ENCODE data around the gene ZNF445. TPM values are rescaled to one million over a fixed set of nuclear protein-coding genes. Genes with fewer than 3 reads are reported as not detected.

ZNF445 gene
- polyA plus RNA-seq, 2 donors, result 1.4 to 3.2 TPM

DNA sequence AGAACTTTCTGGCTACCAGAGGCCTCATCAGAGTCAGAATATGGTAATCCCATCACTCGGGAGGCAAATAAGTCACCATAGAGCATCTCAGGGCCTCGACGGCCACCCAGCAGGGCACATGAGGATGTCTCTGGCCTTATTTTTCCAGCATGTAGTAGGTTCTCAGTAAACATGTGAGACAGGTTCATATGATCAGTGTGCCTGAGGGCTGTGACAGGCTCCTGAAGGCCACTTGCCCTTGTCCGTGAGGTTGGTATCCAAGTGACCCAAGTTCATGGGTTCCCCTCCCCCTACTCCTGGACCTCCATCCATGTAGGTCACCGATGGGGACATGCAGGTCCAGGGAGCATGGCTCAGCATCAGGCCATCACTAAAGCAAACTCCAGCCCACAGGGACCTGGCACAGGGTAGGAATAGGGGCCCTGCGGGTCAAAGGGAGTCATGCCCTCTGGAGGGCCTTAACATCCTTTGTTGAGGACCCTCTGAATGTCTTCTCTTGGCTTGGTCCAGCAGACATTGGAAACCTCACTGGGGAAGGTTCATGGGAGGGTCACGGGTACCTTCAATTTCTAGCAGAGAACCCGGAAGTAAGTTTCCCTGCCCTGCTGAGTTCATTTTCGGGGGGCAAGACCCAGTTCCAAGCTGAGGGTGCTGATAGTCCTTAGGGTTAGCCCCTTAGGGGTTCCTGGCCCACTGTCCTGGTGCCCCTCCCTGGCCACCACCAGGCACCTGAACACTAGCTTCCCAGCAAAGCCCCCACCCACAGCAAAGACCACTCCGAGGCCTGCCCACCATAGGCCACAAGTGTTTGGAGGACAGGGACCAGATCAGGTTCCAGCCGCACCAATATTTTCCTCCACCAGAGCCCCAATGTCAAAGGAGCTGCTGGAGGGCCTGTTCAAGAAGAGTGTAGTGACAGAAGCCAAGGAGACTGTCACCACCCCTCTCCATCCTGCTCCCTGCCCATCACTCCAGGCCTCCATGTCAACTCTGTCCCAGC, 61.1 kb downstream of the ZNF445 start:
- H3K4me1 ChIP-seq (ENCODE audit: control insufficient read depth in 2 of 2, insufficient read depth in 2 of 2, low read length in 1 of 2), result no peaks in the 10 kb centered on the region
- no peak overlapping the region for H3K4me3 ChIP-seq (ENCODE audit: low read depth in 1 of 2, low read length in 2 of 2)
- H3K27ac ChIP-seq (ENCODE audit: low read depth in 2 of 2, low read length in 1 of 2), result no peak overlapping the region
- H3K36me3 ChIP-seq (ENCODE audit: control insufficient read depth in 2 of 2, insufficient read depth in 2 of 2, low read length in 1 of 2), result no peaks in the 10 kb centered on the region
- no peaks in the 10 kb centered on the region for H3K9me3 ChIP-seq (ENCODE audit: control insufficient read depth in 2 of 2, insufficient read depth in 1 of 2, low read depth in 1 of 2, low read length in 1 of 2)
- 91 to 94% methylated on average over 11 of the region's 11 CpGs for WGBS, 2 donors
- no peaks in the 10 kb centered on the region for H3K27me3 ChIP-seq (ENCODE audit: control insufficient read depth in 1 of 2, insufficient read depth in 2 of 2, low read length in 2 of 2)

GRCh38 chr3:44415421-44415820, 62.0 kb downstream of the ZNF445 start:
- Histone ChIP-seq H3K4me3 (ENCODE audit: low read depth in 1 of 2, low read length in 2 of 2) (no peak overlapping the region), H3K27ac (ENCODE audit: low read depth in 2 of 2, low read length in 1 of 2) (no peak overlapping the region), H3K4me1 (ENCODE audit: control insufficient read depth in 2 of 2, insufficient read depth in 2 of 2, low read length in 1 of 2) (no peaks in the 10 kb centered on the region), H3K27me3 (ENCODE audit: control insufficient read depth in 1 of 2, insufficient read depth in 2 of 2, low read length in 2 of 2) (no peaks in the 10 kb centered on the region), H3K9me3 (ENCODE audit: control insufficient read depth in 2 of 2, insufficient read depth in 1 of 2, low read depth in 1 of 2, low read length in 1 of 2) (no peaks in the 10 kb centered on the region), H3K36me3 (ENCODE audit: control insufficient read depth in 2 of 2, insufficient read depth in 2 of 2, low read length in 1 of 2) (no peaks in the 10 kb centered on the region)
- WGBS, 2 donors, result 86 to 93% methylated on average over 11 of the region's 11 CpGs

DNA sequence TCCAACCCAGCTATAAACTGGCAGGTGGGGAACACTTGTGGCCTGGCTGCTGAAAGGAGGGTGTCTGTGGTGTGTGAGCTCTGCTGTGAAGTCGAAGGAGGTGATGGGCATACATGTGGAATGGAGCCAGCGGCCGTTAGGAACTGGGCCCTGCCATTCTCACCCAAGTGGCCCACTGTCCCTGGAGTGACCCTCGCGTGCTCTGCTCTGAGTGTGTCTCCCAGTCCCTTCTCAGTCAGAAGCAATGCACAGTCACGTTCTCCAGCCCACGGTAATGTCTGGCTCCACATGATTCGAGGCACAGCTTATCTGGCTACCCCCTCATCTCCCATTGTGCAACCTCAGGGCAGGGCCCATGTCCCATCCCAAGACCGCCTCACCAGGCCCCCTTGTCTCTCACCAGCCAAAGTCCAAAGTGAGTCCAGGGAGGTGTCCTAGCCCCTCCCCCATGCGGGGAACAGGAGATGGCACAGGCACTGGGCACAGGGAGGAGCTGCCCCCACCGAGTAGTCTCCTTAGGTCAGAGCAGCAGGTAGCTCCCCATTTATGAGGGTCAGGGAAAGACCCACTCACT, 62.9 kb downstream of the ZNF445 start:
- H3K4me1 ChIP-seq (ENCODE audit: control insufficient read depth in 2 of 2, insufficient read depth in 2 of 2, low read length in 1 of 2), result no peaks in the 10 kb centered on the region
- H3K27me3 ChIP-seq (ENCODE audit: control insufficient read depth in 1 of 2, insufficient read depth in 2 of 2, low read length in 2 of 2), result no peaks in the 10 kb centered on the region
- no peaks in the 10 kb centered on the region for H3K9me3 ChIP-seq (ENCODE audit: control insufficient read depth in 2 of 2, insufficient read depth in 1 of 2, low read depth in 1 of 2, low read length in 1 of 2)
- no peak overlapping the region for H3K27ac ChIP-seq (ENCODE audit: low read depth in 2 of 2, low read length in 1 of 2)
- no peak overlapping the region for H3K4me3 ChIP-seq (ENCODE audit: low read depth in 1 of 2, low read length in 2 of 2)
- WGBS, 2 donors, result 81 to 84% methylated on average over 11 of the region's 11 CpGs
- peaks cover 0 to 3% of the 10 kb centered on the region in 2 donors for H3K36me3 ChIP-seq (ENCODE audit: control insufficient read depth in 2 of 2, insufficient read depth in 2 of 2, low read length in 1 of 2)

- Histone ChIP-seq H3K27me3 (ENCODE audit: control insufficient read depth in 1 of 2, insufficient read depth in 2 of 2, low read length in 2 of 2) (no peaks in the 10 kb centered on the region), H3K4me3 (ENCODE audit: low read depth in 1 of 2, low read length in 2 of 2) (no peak overlapping the region), H3K27ac (ENCODE audit: low read depth in 2 of 2, low read length in 1 of 2) (no peak overlapping the region), H3K36me3 (ENCODE audit: control insufficient read depth in 2 of 2, insufficient read depth in 2 of 2, low read length in 1 of 2) (peaks cover 0 to 5% of the 10 kb centered on the region in 2 donors), H3K9me3 (ENCODE audit: control insufficient read depth in 2 of 2, insufficient read depth in 1 of 2, low read depth in 1 of 2, low read length in 1 of 2) (no peaks in the 10 kb centered on the region), H3K4me1 (ENCODE audit: control insufficient read depth in 2 of 2, insufficient read depth in 2 of 2, low read length in 1 of 2) (no peaks in the 10 kb centered on the region)
- WGBS, 2 donors, result 69 to 80% methylated on average over 10 of the region's 10 CpGs
Measured at GRCh38 chr3:44412365-44412764, 65.1 kb downstream of the ZNF445 start.

- H3K4me1 ChIP-seq (ENCODE audit: control insufficient read depth in 2 of 2, insufficient read depth in 2 of 2, low read length in 1 of 2), result no peaks in the 10 kb centered on the region
- H3K27ac ChIP-seq (ENCODE audit: low read depth in 2 of 2, low read length in 1 of 2), result no peak overlapping the region
- WGBS, 2 donors, result 77 to 80% methylated on average over 11 of the region's 11 CpGs
Measured at GRCh38 chr3:44411031-44411645, 66.3 kb downstream of the ZNF445 start.

DNA sequence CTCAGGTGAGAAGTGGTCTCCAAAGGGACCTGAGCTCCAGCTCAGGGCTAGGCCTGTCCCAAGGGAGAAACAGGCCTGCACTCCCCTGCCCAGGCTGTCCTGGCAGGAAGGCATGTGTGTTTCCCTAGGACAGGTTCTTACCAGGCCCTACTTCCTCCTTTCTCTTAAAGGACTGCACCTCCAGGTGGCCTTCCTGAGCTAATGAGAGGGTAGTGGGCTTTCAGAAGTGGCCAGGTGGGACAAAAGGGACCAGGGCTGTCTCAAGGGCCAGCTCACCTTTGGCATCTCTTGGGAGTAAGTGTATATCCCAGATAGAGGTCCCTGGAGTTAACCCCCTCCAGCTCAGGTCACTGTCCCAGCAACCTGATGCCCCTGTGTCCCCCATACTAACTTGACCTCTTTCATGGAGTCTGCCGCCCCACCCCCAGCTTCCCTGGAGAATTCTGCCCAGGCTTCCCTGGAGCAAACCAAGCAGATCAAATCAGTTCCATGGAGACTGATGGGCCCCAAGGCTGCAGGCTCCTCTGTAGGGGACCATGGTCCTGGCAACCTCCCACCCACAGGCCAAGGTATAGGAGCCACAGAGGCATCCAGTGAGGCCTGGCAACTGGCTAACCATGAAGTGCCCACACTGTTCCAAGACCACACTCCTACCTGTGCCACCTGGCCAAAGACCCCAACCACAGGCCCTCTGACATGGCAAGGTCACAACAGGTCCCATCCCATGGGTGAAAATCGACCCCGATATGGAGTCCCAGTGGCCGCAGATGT, 67.6 kb downstream of the ZNF445 start:
- H3K4me1 ChIP-seq (ENCODE audit: control insufficient read depth in 2 of 2, insufficient read depth in 2 of 2, low read length in 1 of 2), result no peaks in the 10 kb centered on the region
- no peak overlapping the region for H3K4me3 ChIP-seq (ENCODE audit: low read depth in 1 of 2, low read length in 2 of 2)
- 71 to 83% methylated on average over 4 of the region's 4 CpGs for WGBS, 2 donors
- H3K27ac ChIP-seq (ENCODE audit: low read depth in 2 of 2, low read length in 1 of 2), result no peak overlapping the region
- no peaks in the 10 kb centered on the region for H3K27me3 ChIP-seq (ENCODE audit: control insufficient read depth in 1 of 2, insufficient read depth in 2 of 2, low read length in 2 of 2)
- H3K36me3 ChIP-seq (ENCODE audit: control insufficient read depth in 2 of 2, insufficient read depth in 2 of 2, low read length in 1 of 2), result peaks cover 0 to 5% of the 10 kb centered on the region in 2 donors
- no peaks in the 10 kb centered on the region for H3K9me3 ChIP-seq (ENCODE audit: control insufficient read depth in 2 of 2, insufficient read depth in 1 of 2, low read depth in 1 of 2, low read length in 1 of 2)

More at GRCh38 chr3:44411031-44411645, 66.3 kb downstream of the ZNF445 start:
- H3K4me3 ChIP-seq (ENCODE audit: low read depth in 1 of 2, low read length in 2 of 2), result no peak overlapping the region
- no peaks in the 10 kb centered on the region for H3K27me3 ChIP-seq (ENCODE audit: control insufficient read depth in 1 of 2, insufficient read depth in 2 of 2, low read length in 2 of 2)
- H3K9me3 ChIP-seq (ENCODE audit: control insufficient read depth in 2 of 2, insufficient read depth in 1 of 2, low read depth in 1 of 2, low read length in 1 of 2), result no peaks in the 10 kb centered on the region
- H3K36me3 ChIP-seq (ENCODE audit: control insufficient read depth in 2 of 2, insufficient read depth in 2 of 2, low read length in 1 of 2), result peaks cover 0 to 5% of the 10 kb centered on the region in 2 donors

- Histone ChIP-seq H3K27me3 (ENCODE audit: control insufficient read depth in 1 of 2, insufficient read depth in 2 of 2, low read length in 2 of 2) (no peaks in the 10 kb centered on the region), H3K27ac (ENCODE audit: low read depth in 2 of 2, low read length in 1 of 2) (no peak overlapping the region), H3K4me3 (ENCODE audit: low read depth in 1 of 2, low read length in 2 of 2) (no peak overlapping the region), H3K4me1 (ENCODE audit: control insufficient read depth in 2 of 2, insufficient read depth in 2 of 2, low read length in 1 of 2) (no peaks in the 10 kb centered on the region), H3K9me3 (ENCODE audit: control insufficient read depth in 2 of 2, insufficient read depth in 1 of 2, low read depth in 1 of 2, low read length in 1 of 2) (no peaks in the 10 kb centered on the region), H3K36me3 (ENCODE audit: control insufficient read depth in 2 of 2, insufficient read depth in 2 of 2, low read length in 1 of 2) (peaks cover 4 to 5% of the 10 kb centered on the region in 2 donors)
- WGBS, 2 donors, result 99% methylated on average over 3 of the region's 3 CpGs
Measured at GRCh38 chr3:44402548-44402947, 74.9 kb downstream of the ZNF445 start.

GRCh38 chr3:44400771-44401170, 76.7 kb downstream of the ZNF445 start:
- H3K9me3 ChIP-seq (ENCODE audit: control insufficient read depth in 2 of 2, insufficient read depth in 1 of 2, low read depth in 1 of 2, low read length in 1 of 2), result no peaks in the 10 kb centered on the region
- H3K4me3 ChIP-seq (ENCODE audit: low read depth in 1 of 2, low read length in 2 of 2), result no peak overlapping the region
- H3K4me1 ChIP-seq (ENCODE audit: control insufficient read depth in 2 of 2, insufficient read depth in 2 of 2, low read length in 1 of 2), result no peaks in the 10 kb centered on the region
- WGBS, 2 donors, result 73% methylated on average over 2 of the region's 2 CpGs
- no peak overlapping the region for H3K27ac ChIP-seq (ENCODE audit: low read depth in 2 of 2, low read length in 1 of 2)
- no peaks in the 10 kb centered on the region for H3K27me3 ChIP-seq (ENCODE audit: control insufficient read depth in 1 of 2, insufficient read depth in 2 of 2, low read length in 2 of 2)
- peaks cover 4 to 5% of the 10 kb centered on the region in 2 donors for H3K36me3 ChIP-seq (ENCODE audit: control insufficient read depth in 2 of 2, insufficient read depth in 2 of 2, low read length in 1 of 2)

DNA sequence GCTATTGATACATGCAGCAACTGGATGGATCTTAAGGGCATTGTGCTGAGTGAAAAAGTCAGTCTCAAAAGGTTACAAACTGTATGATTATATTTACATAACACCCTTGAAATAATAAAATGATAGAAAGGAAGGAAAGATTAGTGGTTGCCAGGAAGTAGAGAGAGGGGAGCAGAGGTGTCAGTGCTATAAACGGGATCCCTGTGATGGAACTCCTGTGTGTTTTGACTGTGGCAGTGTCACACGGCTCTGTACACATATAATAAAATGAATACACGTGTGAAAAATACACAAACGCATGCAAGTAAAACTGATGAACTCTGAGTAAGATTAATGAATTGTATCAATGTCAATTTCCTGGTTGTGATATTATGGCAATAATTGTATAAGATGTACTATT, 78.6 kb downstream of the ZNF445 start:
- Histone ChIP-seq H3K9me3 (ENCODE audit: control insufficient read depth in 2 of 2, insufficient read depth in 1 of 2, low read depth in 1 of 2, low read length in 1 of 2) (no peaks in the 10 kb centered on the region), H3K4me1 (ENCODE audit: control insufficient read depth in 2 of 2, insufficient read depth in 2 of 2, low read length in 1 of 2) (no peaks in the 10 kb centered on the region), H3K27ac (ENCODE audit: low read depth in 2 of 2, low read length in 1 of 2) (no peak overlapping the region), H3K36me3 (ENCODE audit: control insufficient read depth in 2 of 2, insufficient read depth in 2 of 2, low read length in 1 of 2) (no peaks in the 10 kb centered on the region), H3K4me3 (ENCODE audit: low read depth in 1 of 2, low read length in 2 of 2) (no peak overlapping the region), H3K27me3 (ENCODE audit: control insufficient read depth in 1 of 2, insufficient read depth in 2 of 2, low read length in 2 of 2) (no peaks in the 10 kb centered on the region)
- WGBS, 2 donors, result 75 to 80% methylated on average over 4 of the region's 4 CpGs

Measured in esophagus (tissue), 2 donors.